ENCODE measurements around the gene RPS15. TPM values are rescaled to one million over a fixed set of nuclear protein-coding genes. Genes with fewer than 3 reads are reported as not detected.

RPS15 gene
- total RNA-seq, 1 experiment from 2014 or later: 1,862 TPM

- TF ChIP-seq CTCF (IDR thresholded peaks at IDR 0.05 in 2 of 3, conservative IDR thresholded peaks at IDR 0.05 in 1 of 3; ENCODE audit: borderline replicate concordance in 1 of 3, insufficient read depth in 1 of 3, low read depth in 2 of 3, low read length in 2 of 3) (no peak), SRF (IDR thresholded peaks at IDR 0.05; ENCODE audit: low read depth) (no peak), ZBTB33 (IDR thresholded peaks at IDR 0.05; ENCODE audit: extremely low read depth, insufficient replicate concordance, low read length) (no peak), ZFX (IDR thresholded peaks at IDR 0.05) (no peak), EZH2phosphoT487 (IDR thresholded peaks at IDR 0.05; ENCODE audit: borderline replicate concordance) (no peak), SIN3A (IDR thresholded peaks at IDR 0.05; ENCODE audit: low read depth) (no peak), POLR2AphosphoS5 (IDR thresholded peaks at IDR 0.05; ENCODE audit: low read depth, low read length) (no peak), CEBPB (IDR thresholded peaks at IDR 0.05; ENCODE audit: low read depth) (no peak)
These were observed 8.7 kb downstream of the RPS15 start (continued) for GRCh38 chr19:1446713-1447481.

GRCh38 chr19:1447504-1447903 lies 9.3 kb downstream of the RPS15 start:
- ChIA-PET POLR2A (interaction anchor here (1.3 kb wide), 1 partner anchor 8 kb away, joined by 3 read pairs; no protein-coding TSS in a partner anchor), RAD21 (ENCODE audit: low non-redundant PET in 1 of 2, low total read pairs in 2 of 2, uncharacterized antibody in 2 of 2, unreplicated experiment in 2 of 2) (no interaction called here), CTCF (no interaction called here)
- Histone ChIP-seq H3K9me3 (ENCODE audit: control insufficient read depth in 1 of 2, insufficient read depth in 1 of 2, low read depth in 1 of 2, low read length in 2 of 2) (no peaks in the 10 kb centered on the region), H4K20me1 (ENCODE audit: insufficient read depth) (peaks cover 3% of the 10 kb centered on the region; the same call in 1 of the 2 replicates), H3K27ac (ENCODE audit: low read depth, low read length) (no peak overlapping the region), H3K36me3 (ENCODE audit: control insufficient read depth in 1 of 2, insufficient read depth in 2 of 2, low read length in 2 of 2) (no peaks in the 10 kb centered on the region), H3K4me1 (ENCODE audit: control insufficient read depth in 1 of 2, insufficient read depth in 2 of 2, low read length in 2 of 2) (peaks cover 23 to 44% of the 10 kb centered on the region in 2 experiments), H3K9me2 (ENCODE audit: insufficient read depth) (no peaks in the 10 kb centered on the region), H3K4me3 (replicated peaks in 1 of 2; ENCODE audit: low read depth in 1 of 2, low read length in 2 of 2) (no peak overlapping the region), H3K9ac (ENCODE audit: low read length) (no peak overlapping the region), H3K79me2 (ENCODE audit: insufficient read depth, low read length) (peaks cover 2% of the 10 kb centered on the region; the same call in 1 of the 2 replicates), H3K27me3 (ENCODE audit: insufficient read depth, low read length) (no peaks in the 10 kb centered on the region; the same call in 1 of the 2 replicates), H2AFZ (ENCODE audit: low read depth, low read length, poor library complexity, severe bottlenecking) (no peak overlapping the region), H3K4me2 (ENCODE audit: low read length) (no peak overlapping the region)
- DNase-seq (ENCODE audit: low read depth, low spot score) (no peak), ATAC-seq (no peak)
- intact Hi-C loops (cut with micrococcal nuclease): no loop called here
- BruUV-seq (replicated peaks): no TSS peak
- no peak for TF ChIP-seq RAD21 (IDR thresholded peaks at IDR 0.05; ENCODE audit: low read depth)
- TF ChIP-seq REST (IDR thresholded peaks at IDR 0.05; ENCODE audit: low read depth): no peak
- no peak for TF ChIP-seq EZH2 (IDR thresholded peaks at IDR 0.05)
- TF ChIP-seq FOSL1 (IDR thresholded peaks at IDR 0.05; ENCODE audit: low read depth): no peak
- TF ChIP-seq MAX (IDR thresholded peaks at IDR 0.05): no peak
- no peak for TF ChIP-seq YY1 (IDR thresholded peaks at IDR 0.05; ENCODE audit: extremely low read depth, insufficient replicate concordance, low read depth, low read length)
- TF ChIP-seq CBX3 (IDR thresholded peaks at IDR 0.05; ENCODE audit: low read depth): no peak
- no peak for TF ChIP-seq ZFX (IDR thresholded peaks at IDR 0.05)
- no peak for TF ChIP-seq POLR2AphosphoS5 (IDR thresholded peaks at IDR 0.05; ENCODE audit: low read depth, low read length)
- no peak for TF ChIP-seq ATF3 (IDR thresholded peaks at IDR 0.05)
